ENCODE measurements around the gene CCL18. TPM values are rescaled to one million over a fixed set of nuclear protein-coding genes. Genes with fewer than 3 reads are reported as not detected.

Gene CCL18
- total and polyA plus RNA-seq, 9 donors = 0.20 to 28.4 (median 0.90) TPM; not detected in 3

DNA sequence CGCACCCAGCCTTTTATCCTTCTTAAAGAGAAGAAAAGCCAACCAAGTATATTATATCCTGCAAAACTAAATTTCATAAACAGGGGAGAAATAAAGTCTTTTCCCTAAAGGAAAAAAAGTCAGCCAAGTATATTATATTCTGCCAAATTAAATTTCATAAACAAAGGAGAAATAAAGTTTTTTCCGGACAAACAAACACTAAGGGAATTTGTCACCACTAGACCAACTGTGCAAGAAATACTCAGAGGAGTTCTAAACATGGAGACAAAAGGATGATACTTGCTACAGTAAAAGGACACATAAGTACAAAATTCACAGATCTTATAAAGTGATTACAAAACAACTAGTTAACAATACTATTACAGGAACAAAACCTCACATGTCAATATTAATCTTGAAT, 14.4 kb upstream of the CCL18 start:
- 97 to 99% (median 98%) methylated on average over 2 of the region's 2 CpGs for WGBS, 3 donors
- H3K36me3 ChIP-seq = no peaks in the 10 kb centered on the region

DNA sequence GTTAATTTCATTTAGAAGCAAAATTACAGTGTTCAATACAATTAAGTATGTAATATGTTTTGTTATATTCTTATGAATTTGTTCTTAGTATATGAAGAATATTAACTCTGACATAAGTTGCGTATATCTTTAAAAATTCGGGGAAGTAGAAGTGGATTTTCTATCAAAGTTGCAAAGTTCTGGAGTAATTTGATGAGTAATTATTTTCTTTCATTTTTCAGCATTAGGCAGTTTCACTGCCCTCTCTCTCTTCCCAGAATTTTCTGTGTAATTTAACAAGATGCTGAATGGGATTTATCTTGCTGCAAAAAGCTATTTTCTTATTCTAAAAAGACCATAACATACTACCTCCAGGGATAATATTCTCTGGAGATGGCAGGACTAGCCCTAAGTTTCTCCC, 8.9 kb upstream of the CCL18 start:
- H3K4me3 ChIP-seq = no peak overlapping the region
- H3K27ac ChIP-seq = no peak overlapping the region
- 81 to 88% (median 85%) methylated on average over 2 of the region's 2 CpGs for WGBS, 3 donors
- no peak for DNase-seq
- H3K4me1 ChIP-seq (ENCODE audit: insufficient read depth) = no peaks in the 10 kb centered on the region
- H3K36me3 ChIP-seq = no peaks in the 10 kb centered on the region
- no peaks in the 10 kb centered on the region for H3K9me3 ChIP-seq
- TF ChIP-seq CTCF (IDR thresholded peaks at IDR 0.05) = no peak
- no peak for TF ChIP-seq POLR2A (IDR thresholded peaks at IDR 0.05)
- no peak for TF ChIP-seq EP300 (IDR thresholded peaks at IDR 0.05)
- intact Hi-C loops (cut with DNase I) = no loop called here
- no peaks in the 10 kb centered on the region for H3K27me3 ChIP-seq

More for the DNA sequence above, 14.4 kb upstream of the CCL18 start:
- intact Hi-C loops (cut with DNase I) = no loop called here
- Histone ChIP-seq H3K9me3 (no peaks in the 10 kb centered on the region), H3K27me3 (no peaks in the 10 kb centered on the region), H3K4me3 (no peak overlapping the region), H3K4me1 (ENCODE audit: insufficient read depth) (no peaks in the 10 kb centered on the region), H3K27ac (no peak overlapping the region)
- no peak for TF ChIP-seq CTCF (IDR thresholded peaks at IDR 0.05)
- no peak for TF ChIP-seq POLR2A (IDR thresholded peaks at IDR 0.05)
- no peak for TF ChIP-seq EP300 (IDR thresholded peaks at IDR 0.05)
- no peak for DNase-seq

- Histone ChIP-seq H3K36me3 (no peaks in the 10 kb centered on the region), H3K4me1 (ENCODE audit: insufficient read depth) (no peaks in the 10 kb centered on the region), H3K27ac (no peak overlapping the region), H3K4me3 (no peak overlapping the region), H3K27me3 (no peaks in the 10 kb centered on the region), H3K9me3 (no peaks in the 10 kb centered on the region)
- intact Hi-C loops (cut with DNase I) = no loop called here
- DNase-seq = no peak
- TF ChIP-seq EP300 (IDR thresholded peaks at IDR 0.05) (no peak), POLR2A (IDR thresholded peaks at IDR 0.05) (no peak), CTCF (IDR thresholded peaks at IDR 0.05) (no peak)
- 80 to 84% (median 83%) methylated on average over 4 of the region's 4 CpGs for WGBS, 3 donors
These were observed 8.1 kb upstream of the CCL18 start for GRCh38 chr17:36055921-36056520.

DNA sequence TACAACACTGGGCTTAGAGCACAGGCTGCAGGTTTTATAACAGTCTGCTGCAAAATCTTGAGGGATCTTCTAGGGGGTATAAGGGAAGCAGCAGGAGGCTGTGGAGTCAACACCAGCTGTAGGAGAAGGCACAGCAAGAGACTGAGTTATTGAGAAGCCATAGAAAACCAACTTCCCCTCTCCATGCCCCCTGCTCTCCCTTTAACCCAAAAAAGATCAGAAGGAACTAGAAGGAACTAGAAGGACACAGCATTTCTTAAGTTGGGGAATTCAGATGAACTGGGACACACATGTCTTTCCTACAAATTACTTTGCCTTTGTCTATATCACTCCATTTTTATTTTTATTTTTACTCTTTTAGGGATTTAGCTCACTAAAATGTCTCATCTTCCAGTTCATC, 6.2 kb upstream of the CCL18 start:
- Histone ChIP-seq H3K9me3 (no peaks in the 10 kb centered on the region), H3K27ac (no peak overlapping the region), H3K4me3 (no peak overlapping the region), H3K4me1 (ENCODE audit: insufficient read depth) (no peaks in the 10 kb centered on the region), H3K36me3 (no peaks in the 10 kb centered on the region), H3K27me3 (no peaks in the 10 kb centered on the region)
- no peak for TF ChIP-seq CTCF (IDR thresholded peaks at IDR 0.05)
- no peak for TF ChIP-seq POLR2A (IDR thresholded peaks at IDR 0.05)
- no peak for TF ChIP-seq EP300 (IDR thresholded peaks at IDR 0.05)
- intact Hi-C loops (cut with DNase I) = no loop called here
- no peak for DNase-seq
